ENCODE measurements around the gene MAST2.

DNA sequence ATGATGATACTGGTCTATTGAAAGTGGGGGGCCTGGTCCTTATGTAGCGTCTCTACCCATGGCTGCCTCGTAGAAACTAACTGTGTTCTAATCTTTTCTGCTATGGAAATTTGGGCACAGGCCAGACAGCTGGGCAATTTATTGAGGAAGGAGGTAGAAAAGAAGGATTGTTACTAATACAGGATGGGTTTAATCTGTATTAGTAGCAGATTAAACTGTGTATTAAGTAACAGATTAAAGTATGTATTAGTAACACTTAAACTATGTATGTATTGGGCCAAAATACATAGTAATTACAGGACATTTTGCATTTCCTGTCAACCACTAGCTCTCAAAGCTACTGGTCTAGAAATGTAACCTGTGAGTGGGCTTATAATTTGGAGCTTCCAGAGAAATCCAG lies 142.0 kb downstream of the MAST2 start:
- TF ChIP-seq POLR2A (IDR thresholded peaks at IDR 0.05; ENCODE audit: low read depth, low read length) (no peak), POLR2AphosphoS5 (IDR thresholded peaks at IDR 0.05; ENCODE audit: low read depth, low read length) (no peak)
